DND-41 (cell line): ENCODE measurements around the gene PSMC3IP.

Experiments used
- ATAC-seq: fragments of 200-7000 bp; cut with Tn5 transposase; 3 replicates; pipeline ENCODE4 v1.9.1; 2021; ENCODE audit warnings: low read depth; ENCODE audit not compliant: insufficient read depth
- DNase-seq: peaks from one replicate; pipeline ENCODE4 v3.0.0-alpha.2; 2020
- H2AFZ ChIP-seq: 2 replicates; pipeline ENCODE4 v1.6.0; 2012; ENCODE audit warnings: low read depth, low read length
- H3K27ac ChIP-seq: 2 replicates; pipeline ENCODE4 v1.5.1; 2012; ENCODE audit warnings: low read length, inconsistent platforms
- H3K27me3 ChIP-seq: fragments of 200-600 bp; sonication (generic); 2 replicates; pipeline ENCODE4 v1.6.0; 2012; ENCODE audit warnings: low read length, mild to moderate bottlenecking, inconsistent platforms; ENCODE audit not compliant: insufficient read depth, poor library complexity
- H3K36me3 ChIP-seq: 2 replicates; pipeline ENCODE4 v1.5.1; 2012; ENCODE audit warnings: low read length, inconsistent platforms; ENCODE audit not compliant: insufficient read depth
- H3K4me1 ChIP-seq: 2 replicates; pipeline ENCODE4 v1.5.1; 2012; ENCODE audit warnings: mild to moderate bottlenecking, low read length; ENCODE audit not compliant: insufficient read depth
- H3K4me2 ChIP-seq: 2 replicates; pipeline ENCODE4 v1.6.0; 2012; ENCODE audit warnings: mild to moderate bottlenecking, moderate library complexity, low read length, inconsistent platforms; ENCODE audit not compliant: insufficient read depth
- H3K4me3 ChIP-seq, 2 experiments: fragments of 200-600 bp in 1 of 2; shearing (Covaris generic) in 1 of 2; 2 replicates each; pipeline ENCODE4 v1.5.1; 2012 to 2016; ENCODE audit warnings: inconsistent platforms in 2 of 2, low read length in 2 of 2, mild to moderate bottlenecking in 2 of 2, low read depth in 1 of 2, moderate library complexity in 1 of 2
- H3K79me2 ChIP-seq: 2 replicates; pipeline ENCODE4 v1.6.0; 2012; ENCODE audit warnings: low read length, inconsistent platforms; ENCODE audit not compliant: insufficient read depth
- H3K9ac ChIP-seq: 2 replicates; pipeline ENCODE4 v1.6.0; 2012; ENCODE audit warnings: low read depth, mild to moderate bottlenecking, inconsistent platforms, low read length, moderate library complexity
- H3K9me3 ChIP-seq: 2 replicates; pipeline ENCODE4 v1.5.1; 2012; ENCODE audit warnings: low read length, moderate library complexity, mild to moderate bottlenecking, inconsistent platforms; ENCODE audit not compliant: insufficient read depth, severe bottlenecking
- H4K20me1 ChIP-seq: 2 replicates; pipeline ENCODE4 v1.6.0; 2012; ENCODE audit warnings: low read length; ENCODE audit not compliant: insufficient read depth
- CTCF ChIP-seq: IDR thresholded peaks from 2 replicates; pipeline ENCODE4 v1.5.1; 2012; ENCODE audit warnings: borderline replicate concordance, low read length, moderate library complexity, mild to moderate bottlenecking; ENCODE audit not compliant: poor library complexity, severe bottlenecking; ENCODE audit errors: extremely low read depth
- EZH2 ChIP-seq: IDR thresholded peaks from 3 replicates; pipeline ENCODE4 v1.6.1; 2012; ENCODE audit warnings: borderline replicate concordance, low read depth, mild to moderate bottlenecking, moderate library complexity, low read length, inconsistent platforms; ENCODE audit not compliant: severe bottlenecking

Gene PSMC3IP

GRCh38 chr17:42536048-42536371 lies 41.5 kb downstream of the PSMC3IP start, which contains the start of gene NAGLU:
Gene NAGLU (plus strand): TSS chr17:42536241. CDS start chr17:42536273, 32 bp downstream.
- Histone ChIP-seq H2AFZ (peak within 1 kb of the TSS; percentile 69), H3K27ac (peak within 1 kb of the TSS; percentile 59), H3K27me3 (no peaks in the 10 kb centered on the region), H3K36me3 (peaks cover 16% of the 10 kb centered on the region), H3K4me1 (peaks cover 49% of the 10 kb centered on the region), H4K20me1 (peaks cover 7% of the 10 kb centered on the region; the same call in 1 of the 2 replicates), H3K9ac (peak within 1 kb of the TSS; percentile 71), H3K4me3 (peak within 1 kb of the TSS; percentile 36 to 67; a peak in 3 of 4 replicates), H3K9me3 (no peaks in the 10 kb centered on the region), H3K79me2 (peaks cover 10% of the 10 kb centered on the region), H3K4me2 (peak within 1 kb of the TSS; percentile 77)
- DNase-seq (peak; percentile 87), ATAC-seq (peak; percentile 81)
- TF ChIP-seq EZH2 (no peak), CTCF (no peak)

GRCh38 chr17:42535155-42536047 lies 42.1 kb downstream of the PSMC3IP start:
- peaks cover 7% of the 10 kb centered on the region; the same call in 1 of the 2 replicates for H4K20me1 ChIP-seq
- no peak for DNase-seq
- peak overlapping the region; percentile 69 for H2AFZ ChIP-seq
- H3K4me1 ChIP-seq = peaks cover 55% of the 10 kb centered on the region
- TF ChIP-seq CTCF (no peak), EZH2 (no peak)
- peaks cover 10% of the 10 kb centered on the region for H3K79me2 ChIP-seq
- peak; percentile 16; the same call in 2 of the 3 replicates for ATAC-seq
- H3K9ac ChIP-seq = peak overlapping the region; percentile 71
- H3K4me2 ChIP-seq = peak overlapping the region; percentile 77
- H3K9me3 ChIP-seq = no peaks in the 10 kb centered on the region
- no peaks in the 10 kb centered on the region for H3K27me3 ChIP-seq
- H3K4me3 ChIP-seq = peak overlapping the region; percentile 7 to 67; a peak in 3 of 4 replicates
- peak overlapping the region; percentile 59 for H3K27ac ChIP-seq
- peaks cover 14% of the 10 kb centered on the region for H3K36me3 ChIP-seq

- Histone ChIP-seq H3K27me3 (no peaks in the 10 kb centered on the region), H4K20me1 (no peaks in the 10 kb centered on the region), H3K4me2 (peak overlapping the region; percentile 69), H3K36me3 (no peaks in the 10 kb centered on the region), H3K27ac (peak overlapping the region; percentile 93), H3K79me2 (peaks cover 3% of the 10 kb centered on the region), H3K9me3 (no peaks in the 10 kb centered on the region), H3K4me3 (peak overlapping the region; percentile 19 to 63; a peak in 3 of 4 replicates), H2AFZ (peak overlapping the region; percentile 74), H3K4me1 (peaks cover 61% of the 10 kb centered on the region), H3K9ac (peak overlapping the region; percentile 62)
- DNase-seq (peak; percentile 60), ATAC-seq (peak; percentile 20; the same call in 1 of the 3 replicates)
- TF ChIP-seq EZH2 (no peak), CTCF (peak; percentile 45)
These were observed 45.8 kb downstream of the PSMC3IP start for GRCh38 chr17:42531455-42532354.
